Measurements from ENCODE around the gene DHRSX. TPM values are rescaled to one million over a fixed set of nuclear protein-coding genes. Genes with fewer than 3 reads are reported as not detected.

Gene DHRSX
- total and polyA plus RNA-seq, 10 of the 15 experiments (the other 5 are each of a cell fraction or from before 2014, with no cell fraction given), result 1.7 to 39.5 (median 16.5) TPM

DNA sequence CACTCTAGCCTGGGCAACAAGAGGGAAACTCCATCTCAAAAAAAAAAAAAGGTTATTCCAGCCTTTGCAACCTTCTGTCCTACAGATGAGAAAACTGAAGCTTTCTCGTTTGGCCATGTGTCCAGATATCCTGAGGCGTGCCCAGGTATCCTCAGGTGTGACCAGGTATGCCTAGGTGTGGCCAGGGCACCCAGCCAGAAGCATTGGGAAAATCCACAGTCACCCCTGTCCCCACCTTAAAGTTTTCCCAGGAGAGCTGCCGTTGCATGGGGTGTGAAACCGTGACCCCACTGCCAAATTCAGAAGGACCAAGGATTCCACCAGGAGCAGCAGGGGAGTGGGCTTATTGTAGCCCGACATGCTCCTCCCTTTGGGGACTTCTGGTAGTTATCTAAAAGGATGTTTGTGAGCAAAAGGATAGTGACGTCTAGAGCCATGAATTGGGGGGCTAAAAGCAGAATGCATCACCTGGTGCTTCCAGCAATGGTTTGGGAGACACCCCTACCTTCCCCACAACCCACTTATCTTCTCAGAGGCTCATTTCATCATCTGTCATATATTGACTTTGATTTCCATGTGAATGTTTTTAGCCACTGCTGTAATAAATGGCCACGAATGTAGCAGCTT is 4.0 kb upstream of the DHRSX start:
- ChIA-PET CTCF (no interaction called here), RAD21 (ENCODE audit: unreplicated experiment) (no interaction called here), POLR2A (no interaction called here), SMC1A (ENCODE audit: uncharacterized antibody, unreplicated experiment) (no interaction called here)
- H3K27me3 ChIP-seq (replicated peaks in 1 of 2; ENCODE audit: control insufficient read depth in 2 of 2, insufficient read depth in 2 of 2, low read length in 1 of 2), result no peaks in the 10 kb centered on the region
- peaks cover 7% of the 10 kb centered on the region for H3K79me2 ChIP-seq (ENCODE audit: control insufficient read depth, insufficient read depth, low read length)
- no TSS peak for BruUV-seq (replicated peaks)
- peaks cover 3% of the 10 kb centered on the region; the same call in 1 of the 3 replicates for H3K9me3 ChIP-seq (replicated peaks; ENCODE audit: control insufficient read depth, insufficient read depth, low read length)
- no peak overlapping the region for H2AFZ ChIP-seq (ENCODE audit: control insufficient read depth, low read depth, low read length)
- in situ Hi-C loops (cut with MboI), result loop anchor here (10.0 to 25.0 kb wide), 2 partner anchors 850 to 1043 kb away; partner anchors contain the start of gene ASMTL
- H3K27ac ChIP-seq (ENCODE audit: control insufficient read depth, insufficient read depth), result no peak overlapping the region
- FAIRE-seq, result no peak
- TF ChIP-seq KDM1A (IDR thresholded peaks at IDR 0.05; ENCODE audit: borderline replicate concordance), result no peak
- no peak for TF ChIP-seq USF2 (IDR thresholded peaks at IDR 0.05; ENCODE audit: borderline replicate concordance, low read depth, low read length)
- no peak for TF ChIP-seq HCFC1 (IDR thresholded peaks at IDR 0.05; ENCODE audit: low read length)
- TF ChIP-seq MTA3 (IDR thresholded peaks at IDR 0.05; ENCODE audit: borderline replicate concordance, low read length), result no peak
- TF ChIP-seq, protein P1, sequence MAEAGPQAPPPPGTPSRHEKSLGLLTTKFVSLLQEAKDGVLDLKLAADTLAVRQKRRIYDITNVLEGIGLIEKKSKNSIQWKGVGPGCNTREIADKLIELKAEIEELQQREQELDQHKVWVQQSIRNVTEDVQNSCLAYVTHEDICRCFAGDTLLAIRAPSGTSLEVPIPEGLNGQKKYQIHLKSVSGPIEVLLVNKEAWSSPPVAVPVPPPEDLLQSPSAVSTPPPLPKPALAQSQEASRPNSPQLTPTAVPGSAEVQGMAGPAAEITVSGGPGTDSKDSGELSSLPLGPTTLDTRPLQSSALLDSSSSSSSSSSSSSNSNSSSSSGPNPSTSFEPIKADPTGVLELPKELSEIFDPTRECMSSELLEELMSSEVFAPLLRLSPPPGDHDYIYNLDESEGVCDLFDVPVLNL (IDR thresholded peaks at IDR 0.05; ENCODE audit: low read depth, low read length), result no peak
- no peak for TF ChIP-seq ZBTB33 (IDR thresholded peaks at IDR 0.05)
- TF ChIP-seq NFIC (IDR thresholded peaks at IDR 0.05; ENCODE audit: low read depth, low read length), result no peak
- no peak for TF ChIP-seq CHD1 (IDR thresholded peaks at IDR 0.05; ENCODE audit: low read depth, low read length)
- TF ChIP-seq, protein P2, sequence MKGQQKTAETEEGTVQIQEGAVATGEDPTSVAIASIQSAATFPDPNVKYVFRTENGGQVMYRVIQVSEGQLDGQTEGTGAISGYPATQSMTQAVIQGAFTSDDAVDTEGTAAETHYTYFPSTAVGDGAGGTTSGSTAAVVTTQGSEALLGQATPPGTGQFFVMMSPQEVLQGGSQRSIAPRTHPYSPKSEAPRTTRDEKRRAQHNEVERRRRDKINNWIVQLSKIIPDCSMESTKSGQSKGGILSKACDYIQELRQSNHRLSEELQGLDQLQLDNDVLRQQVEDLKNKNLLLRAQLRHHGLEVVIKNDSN (IDR thresholded peaks at IDR 0.05; ENCODE audit: borderline replicate concordance, extremely low read length, insufficient read depth, low read depth, low read length), result no peak
- TF ChIP-seq BMI1 (IDR thresholded peaks at IDR 0.05; ENCODE audit: borderline replicate concordance), result no peak
- H3K4me3 ChIP-seq, result no peak overlapping the region
- DNase-seq (ENCODE audit: low read depth, low spot score), result no peak
- H3K9ac ChIP-seq (ENCODE audit: control insufficient read depth, insufficient read depth, low read length), result no peak overlapping the region
- H3K4me2 ChIP-seq (ENCODE audit: control insufficient read depth, insufficient read depth), result no peak overlapping the region
- intact Hi-C loops (cut with micrococcal nuclease; ENCODE audit: unreplicated experiment), result no loop called here
- ATAC-seq, result no peak
- 39% methylated on average over 7 of the region's 7 CpGs for WGBS (ENCODE audit: insufficient coverage, insufficient replicate concordance, low lambda C conversion rate, missing lambda C conversion rate)
- no peaks in the 10 kb centered on the region for H4K20me1 ChIP-seq (ENCODE audit: control insufficient read depth, insufficient read depth)
- no peaks in the 10 kb centered on the region for H3K36me3 ChIP-seq (ENCODE audit: control insufficient read depth in 2 of 2, insufficient read depth in 2 of 2, low read length in 1 of 2)
- H3K4me1 ChIP-seq (ENCODE audit: control insufficient read depth, insufficient read depth, low read length), result peaks cover 7% of the 10 kb centered on the region; the same call in 1 of the 2 replicates
